ENCODE data around the gene SLFN11. TPM values are rescaled to one million over a fixed set of nuclear protein-coding genes. Genes with fewer than 3 reads are reported as not detected.
"Not testable (repeated sequence)": the region's sequence is repeated elsewhere in the genome, so short reads cannot be mapped to it uniquely, and the experiment has no call there.

The SLFN11 gene
- total RNA-seq, 2 experiments from 2014 or later, result 95.8 to 106 TPM

DNA sequence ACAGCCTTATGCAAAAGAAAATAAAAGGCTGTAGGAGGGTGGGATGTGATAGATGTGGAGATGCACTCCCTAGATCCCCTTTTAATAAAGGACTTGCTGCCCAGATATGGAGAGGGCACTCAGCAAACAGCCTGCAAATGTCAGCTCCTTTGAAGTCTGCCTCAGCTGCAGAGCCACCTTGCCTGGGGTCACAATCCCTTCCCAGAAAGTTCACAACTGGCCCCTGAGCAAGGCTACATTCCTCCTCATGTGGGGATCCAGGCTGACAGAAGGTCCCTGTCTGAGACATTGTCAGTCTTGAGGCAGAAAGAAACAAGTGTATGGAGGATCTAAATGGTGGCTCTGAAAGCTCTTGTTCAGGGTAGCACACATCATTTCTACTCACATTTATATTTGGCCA is 36.1 kb downstream of the SLFN11 start:
- no peaks in the 10 kb centered on the region for H3K36me3 Mint-ChIP-seq (ENCODE audit: low read depth)
- H3K27me3 Mint-ChIP-seq, result no peaks in the 10 kb centered on the region
- CTCF ChIA-PET, result interaction anchor here (1.1 kb wide), 1 partner anchor 25 kb away, joined by 4 read pairs; no protein-coding TSS in a partner anchor
- DNase-seq, result no peak
- intact Hi-C loops (cut with micrococcal nuclease), result no loop called here
- peaks cover under 1% of the 10 kb centered on the region for H3K9me3 Mint-ChIP-seq
- no peak overlapping the region for H3K4me3 Mint-ChIP-seq
- H3K27ac Mint-ChIP-seq, result no peak overlapping the region
- POLR2A ChIA-PET, result no interaction called here
- TF ChIP-seq, protein P1, sequence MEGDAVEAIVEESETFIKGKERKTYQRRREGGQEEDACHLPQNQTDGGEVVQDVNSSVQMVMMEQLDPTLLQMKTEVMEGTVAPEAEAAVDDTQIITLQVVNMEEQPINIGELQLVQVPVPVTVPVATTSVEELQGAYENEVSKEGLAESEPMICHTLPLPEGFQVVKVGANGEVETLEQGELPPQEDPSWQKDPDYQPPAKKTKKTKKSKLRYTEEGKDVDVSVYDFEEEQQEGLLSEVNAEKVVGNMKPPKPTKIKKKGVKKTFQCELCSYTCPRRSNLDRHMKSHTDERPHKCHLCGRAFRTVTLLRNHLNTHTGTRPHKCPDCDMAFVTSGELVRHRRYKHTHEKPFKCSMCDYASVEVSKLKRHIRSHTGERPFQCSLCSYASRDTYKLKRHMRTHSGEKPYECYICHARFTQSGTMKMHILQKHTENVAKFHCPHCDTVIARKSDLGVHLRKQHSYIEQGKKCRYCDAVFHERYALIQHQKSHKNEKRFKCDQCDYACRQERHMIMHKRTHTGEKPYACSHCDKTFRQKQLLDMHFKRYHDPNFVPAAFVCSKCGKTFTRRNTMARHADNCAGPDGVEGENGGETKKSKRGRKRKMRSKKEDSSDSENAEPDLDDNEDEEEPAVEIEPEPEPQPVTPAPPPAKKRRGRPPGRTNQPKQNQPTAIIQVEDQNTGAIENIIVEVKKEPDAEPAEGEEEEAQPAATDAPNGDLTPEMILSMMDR (IDR thresholded peaks at IDR 0.05), result no peak
- peaks cover 16% of the 10 kb centered on the region for H3K4me1 Mint-ChIP-seq (ENCODE audit: low read depth)
- ATAC-seq, result no peak

DNA sequence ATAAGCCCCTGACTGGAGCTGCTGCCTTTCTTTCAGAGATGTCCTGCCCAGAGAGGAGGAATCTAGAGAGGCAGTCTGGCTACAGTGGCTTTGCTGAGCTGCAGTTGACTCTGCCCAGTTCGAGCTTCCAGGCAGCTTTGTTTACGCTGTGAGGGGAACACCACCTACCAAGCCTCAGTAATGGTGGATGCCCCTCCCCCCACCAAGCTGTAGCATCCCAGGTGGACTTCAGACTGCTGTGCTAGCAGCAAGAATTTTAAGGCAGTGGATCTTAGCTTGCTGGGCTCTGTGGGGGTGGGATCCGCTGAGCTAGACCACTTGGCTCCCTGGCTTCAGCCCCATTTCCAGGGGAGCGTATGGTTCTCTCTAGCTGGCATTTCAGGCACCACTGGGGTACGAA is 39.8 kb downstream of the SLFN11 start:
- H3K4me1 Mint-ChIP-seq (ENCODE audit: low read depth); H3K27ac Mint-ChIP-seq; H3K36me3 Mint-ChIP-seq (ENCODE audit: low read depth); H3K27me3 Mint-ChIP-seq; intact Hi-C loops (cut with micrococcal nuclease); ATAC-seq; H3K9me3 Mint-ChIP-seq; DNase-seq; H3K4me3 Mint-ChIP-seq: not testable (repeated sequence)
- POLR2A ChIA-PET, result interaction anchor here (1.1 to 1.6 kb wide), 2 partner anchors 21 to 36 kb away, joined by 3 to 4 read pairs; no protein-coding TSS in a partner anchor
- CTCF ChIA-PET, result interaction anchor here (2.9 kb wide), 1 partner anchor 21 kb away, joined by 11 read pairs; no protein-coding TSS in a partner anchor

DNA sequence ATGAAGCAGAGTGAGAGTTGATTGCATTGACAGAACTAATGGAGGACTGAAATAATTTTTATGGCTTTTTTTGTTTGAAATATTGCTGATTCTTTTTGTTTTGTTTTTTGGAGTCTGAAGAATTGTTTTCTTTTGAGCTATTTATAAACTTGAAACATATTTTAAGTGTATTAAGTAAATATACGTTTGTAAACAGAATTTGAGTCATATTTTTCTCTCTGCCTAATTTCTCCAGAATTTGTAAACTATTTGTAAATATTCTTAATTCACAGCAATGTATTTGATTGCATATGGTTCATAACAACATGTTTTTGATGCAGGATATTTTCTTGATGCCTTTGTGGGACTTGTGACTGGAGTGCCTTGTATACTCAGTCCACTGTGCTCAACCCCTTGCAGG is 50.7 kb downstream of the SLFN11 start:
- peaks cover 14% of the 10 kb centered on the region for H3K4me1 Mint-ChIP-seq (ENCODE audit: low read depth)
- peaks cover 10% of the 10 kb centered on the region for H3K9me3 Mint-ChIP-seq
- TF ChIP-seq, protein P1 (IDR thresholded peaks at IDR 0.05), result no peak
- no peak for DNase-seq
- peaks cover 37% of the 10 kb centered on the region for H3K36me3 Mint-ChIP-seq (ENCODE audit: low read depth)
- no peak overlapping the region for H3K4me3 Mint-ChIP-seq
- POLR2A ChIA-PET, result no interaction called here
- intact Hi-C loops (cut with micrococcal nuclease), result no loop called here
- no peak for ATAC-seq
- no peaks in the 10 kb centered on the region for H3K27me3 Mint-ChIP-seq
- CTCF ChIA-PET, result no interaction called here
- no peak overlapping the region for H3K27ac Mint-ChIP-seq

DNA sequence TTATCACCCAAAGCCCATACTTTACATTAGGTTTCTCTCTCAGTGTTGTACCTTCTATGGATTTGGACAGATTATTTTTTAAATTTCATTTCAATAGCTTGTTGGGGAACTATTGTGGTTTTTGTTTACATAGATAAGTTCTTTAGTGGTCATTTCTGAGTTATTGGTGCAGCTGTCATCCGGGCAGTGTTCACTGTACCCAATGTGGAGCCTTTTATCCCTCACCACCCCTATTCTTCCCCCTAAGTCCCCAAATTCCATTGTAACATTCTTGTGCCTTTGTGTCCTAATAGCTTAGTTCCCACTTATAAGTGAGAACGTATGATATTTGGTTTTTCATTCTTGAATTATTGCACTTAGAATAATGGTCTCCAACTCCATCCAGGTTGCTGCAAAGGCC is 57.5 kb downstream of the SLFN11 start:
- Mint-ChIP-seq H3K4me3 (no peak overlapping the region), H3K4me1 (ENCODE audit: low read depth) (peaks cover 49% of the 10 kb centered on the region), H3K36me3 (ENCODE audit: low read depth) (peaks cover 3% of the 10 kb centered on the region), H3K9me3 (no peaks in the 10 kb centered on the region), H3K27me3 (no peaks in the 10 kb centered on the region), H3K27ac (no peak overlapping the region)
- TF ChIP-seq, protein P1 (IDR thresholded peaks at IDR 0.05), result no peak
- ChIA-PET POLR2A (no interaction called here), CTCF (interaction anchor here (0.9 kb wide), 1 partner anchor 224 kb away, joined by 4 read pairs; no protein-coding TSS in a partner anchor)
- intact Hi-C loops (cut with micrococcal nuclease), result no loop called here
- ATAC-seq (no peak), DNase-seq (no peak)

GRCh38 chr17:35315283-35315682 is 58.1 kb downstream of the SLFN11 start:
- TF ChIP-seq, protein P1 (IDR thresholded peaks at IDR 0.05), result no peak
- H3K4me3 Mint-ChIP-seq, result no peak overlapping the region
- peaks cover 3% of the 10 kb centered on the region for H3K36me3 Mint-ChIP-seq (ENCODE audit: low read depth)
- ATAC-seq (no peak), DNase-seq (no peak)
- CTCF ChIA-PET, result interaction anchor here (0.9 kb wide), 1 partner anchor 224 kb away, joined by 4 read pairs; no protein-coding TSS in a partner anchor
- H3K9me3 Mint-ChIP-seq, result no peaks in the 10 kb centered on the region
- intact Hi-C loops (cut with micrococcal nuclease), result no loop called here
- peaks cover 49% of the 10 kb centered on the region for H3K4me1 Mint-ChIP-seq (ENCODE audit: low read depth)
- no peak overlapping the region for H3K27ac Mint-ChIP-seq
- no peaks in the 10 kb centered on the region for H3K27me3 Mint-ChIP-seq
- POLR2A ChIA-PET, result interaction anchor here (4.0 kb wide), 1 partner anchor 223 kb away, joined by 35 read pairs; the partner anchor contains the start of gene SLFN12L
